Hepatocyte (in vitro differentiated cells): ENCODE data around the gene COL11A2. TPM values are rescaled to one million over a fixed set of nuclear protein-coding genes. Genes with fewer than 3 reads are reported as not detected.

Experiments used
- DNase-seq: peaks from one replicate; pipeline ENCODE4 v3.0.0-alpha.2; 2016; ENCODE audit warnings: low spot score
- H2AFZ ChIP-seq: fragments of 200-600 bp; sonication (generic); 2 replicates; pipeline ENCODE4 v1.6.0; 2016; ENCODE audit warnings: antibody characterized with exemption, mild to moderate bottlenecking
- H3K27ac ChIP-seq: fragments of 200-600 bp; sonication (generic); 2 replicates; pipeline ENCODE4 v1.5.1; 2016; ENCODE audit warnings: mild to moderate bottlenecking
- H3K27me3 ChIP-seq: fragments of 200-600 bp; sonication (generic); 2 replicates; pipeline ENCODE4 v1.6.1; 2016
- H3K36me3 ChIP-seq: fragments of 200-600 bp; sonication (generic); replicated peaks from 2 replicates; pipeline ENCODE4 v1.5.1; 2016; ENCODE audit warnings: low read depth; ENCODE audit not compliant: insufficient read depth
- H3K4me1 ChIP-seq: fragments of 200-600 bp; sonication (generic); 2 replicates; pipeline ENCODE4 v1.5.1; 2016; ENCODE audit warnings: mild to moderate bottlenecking, moderate library complexity; ENCODE audit not compliant: insufficient read depth
- H3K4me2 ChIP-seq: fragments of 200-600 bp; sonication (generic); 2 replicates; pipeline ENCODE4 v1.6.0; 2016
- H3K4me3 ChIP-seq: fragments of 200-600 bp; sonication (generic); 2 replicates; pipeline ENCODE4 v1.5.1; 2016; ENCODE audit warnings: mild to moderate bottlenecking
- H3K79me2 ChIP-seq: fragments of 200-600 bp; sonication (generic); 2 replicates; pipeline ENCODE4 v1.6.0; 2017; ENCODE audit warnings: mild to moderate bottlenecking
- H3K9me2 ChIP-seq: fragments of 200-600 bp; sonication (generic); replicated peaks from 2 replicates; pipeline ENCODE4 v1.6.0; 2017; ENCODE audit warnings: mild to moderate bottlenecking; ENCODE audit not compliant: insufficient read depth
- H3K9me3 ChIP-seq: fragments of 200-600 bp; sonication (generic); 2 replicates; pipeline ENCODE4 v1.5.1; 2016; ENCODE audit warnings: low read depth, mild to moderate bottlenecking
- H4K20me1 ChIP-seq: fragments of 200-600 bp; sonication (generic); 2 replicates; pipeline ENCODE4 v1.6.0; 2016; ENCODE audit warnings: mild to moderate bottlenecking; ENCODE audit not compliant: insufficient read depth, poor library complexity, severe bottlenecking
- CTCF ChIP-seq: fragments of 200-600 bp; sonication (generic); IDR thresholded peaks from 2 replicates; pipeline ENCODE4 v1.5.1; 2016; ENCODE audit warnings: antibody characterized with exemption, mild to moderate bottlenecking; ENCODE audit not compliant: poor library complexity
- EZH2 ChIP-seq: fragments of 200-600 bp; sonication (generic); IDR thresholded peaks from 2 replicates; pipeline ENCODE4 v1.6.1; 2016; ENCODE audit warnings: antibody characterized with exemption, mild to moderate bottlenecking, borderline replicate concordance
- EZH2phosphoT487 ChIP-seq: fragments of 200-600 bp; sonication (generic); IDR thresholded peaks from one replicate; pipeline ENCODE4 v1.6.1; 2018; ENCODE audit warnings: antibody characterized with exemption, mild to moderate bottlenecking, low read depth, moderate library complexity; ENCODE audit not compliant: unreplicated experiment, severe bottlenecking
- WGBS: methylation state at CpG from one replicate; pipeline ENCODE4 v1.1.6; 2016; ENCODE audit warnings: low lambda C conversion rate; ENCODE audit errors: missing lambda C conversion rate; 5-methylcytosine and 5-hydroxymethylcytosine counted together
- polyA plus RNA-seq: library from polyadenylated mRNA; unstranded; fragments of >200 nt; fragmentation: Nextera tagmentation; extraction: Ambion mirVana; gene quantifications from 2 replicates; pipeline ENCODE4 v1.2.1, GENCODE V29; 2016
- total RNA-seq: library from RNA; depleted of rRNA; stranded (reverse); fragments of >200 nt; gene quantifications from 2 replicates; pipeline ENCODE4 v1.2.3, GENCODE V29; 2014

COL11A2 gene
- total and polyA plus RNA-seq, 2 experiments from 2014 or later = 3.0 to 4.7 TPM

DNA sequence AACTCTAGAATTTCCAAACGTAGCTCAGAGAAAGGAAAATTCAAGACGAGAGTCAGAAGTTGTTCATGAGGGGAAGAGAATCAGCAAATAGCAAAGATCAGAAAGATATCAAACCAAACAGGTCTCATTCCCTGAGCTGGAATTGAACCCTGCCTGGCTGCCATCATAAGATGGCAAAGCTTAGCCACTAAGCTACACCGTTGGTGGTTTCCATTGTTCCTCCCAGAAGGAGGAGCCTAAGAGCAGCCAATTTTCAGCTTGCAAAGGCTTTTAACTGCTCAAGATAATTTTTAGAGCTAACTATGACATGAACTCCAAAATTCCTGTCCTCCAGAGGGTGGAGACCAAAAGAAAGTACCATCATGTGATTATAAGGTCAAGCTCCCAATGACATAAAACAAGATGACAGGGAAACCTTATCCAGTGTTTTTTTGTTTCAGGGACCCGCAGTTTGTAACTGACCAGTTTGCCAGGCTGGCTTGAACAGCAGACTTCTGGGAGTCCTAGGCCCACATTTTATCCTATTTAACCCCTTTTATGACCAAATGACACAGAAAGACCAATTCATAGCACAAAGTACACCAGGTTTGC, 55.9 kb downstream of the COL11A2 start:
- no peak overlapping the region for H3K4me2 ChIP-seq
- no peaks in the 10 kb centered on the region for H3K79me2 ChIP-seq
- no peak overlapping the region for H2AFZ ChIP-seq
- no peak for TF ChIP-seq EZH2phosphoT487
- no peak for TF ChIP-seq CTCF
- TF ChIP-seq EZH2 = no peak
- DNase-seq = no peak
- no peak overlapping the region for H3K4me3 ChIP-seq
- H3K9me3 ChIP-seq = no peaks in the 10 kb centered on the region
- no peak overlapping the region for H3K27ac ChIP-seq
- H3K27me3 ChIP-seq = no peaks in the 10 kb centered on the region
- no peaks in the 10 kb centered on the region for H3K4me1 ChIP-seq
- no peaks in the 10 kb centered on the region for H4K20me1 ChIP-seq
- H3K9me2 ChIP-seq = no peaks in the 10 kb centered on the region
- no peaks in the 10 kb centered on the region for H3K36me3 ChIP-seq
- 69% methylated on average over 4 of the region's 4 CpGs for WGBS

- WGBS = 92% methylated on average over 8 of the region's 8 CpGs
- H2AFZ ChIP-seq = no peak overlapping the region
- H3K4me3 ChIP-seq = no peak overlapping the region
These were observed 60.2 kb downstream of the COL11A2 start for GRCh38 chr6:33132081-33132524.

DNA sequence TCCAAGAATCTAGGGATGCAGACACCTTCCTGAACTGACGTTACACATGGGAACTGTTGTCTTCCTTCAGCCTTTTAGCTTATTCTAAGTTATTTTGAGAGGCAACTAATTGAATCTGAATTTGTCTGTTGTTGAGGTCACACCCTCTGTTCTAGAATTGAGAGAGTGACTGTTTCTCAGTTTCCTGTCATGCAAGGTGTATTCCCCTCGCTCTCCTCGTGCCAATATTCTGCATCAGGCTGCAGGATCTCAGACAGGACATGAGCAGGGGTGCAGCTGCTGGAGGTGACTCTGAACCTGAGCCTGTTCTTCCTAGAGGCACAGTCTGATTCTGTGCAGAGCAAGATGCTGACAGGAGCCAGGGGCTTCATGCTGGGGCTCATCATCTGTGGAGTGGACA, 63.9 kb downstream of the COL11A2 start:
- Histone ChIP-seq H2AFZ (no peak overlapping the region), H3K27me3 (no peaks in the 10 kb centered on the region), H3K4me2 (no peak overlapping the region), H3K36me3 (no peaks in the 10 kb centered on the region), H4K20me1 (no peaks in the 10 kb centered on the region), H3K27ac (no peak overlapping the region), H3K9me2 (no peaks in the 10 kb centered on the region), H3K4me3 (no peak overlapping the region), H3K79me2 (no peaks in the 10 kb centered on the region), H3K4me1 (no peaks in the 10 kb centered on the region), H3K9me3 (no peaks in the 10 kb centered on the region)
- TF ChIP-seq CTCF (no peak), EZH2phosphoT487 (no peak), EZH2 (no peak)
- WGBS = 46% methylated on average over 3 of the region's 3 CpGs
- DNase-seq = no peak

More at GRCh38 chr6:33132081-33132524, 60.2 kb downstream of the COL11A2 start:
- no peaks in the 10 kb centered on the region for H3K36me3 ChIP-seq
- no peak overlapping the region for H3K4me2 ChIP-seq
- no peaks in the 10 kb centered on the region for H3K9me2 ChIP-seq
- H4K20me1 ChIP-seq = no peaks in the 10 kb centered on the region
- TF ChIP-seq EZH2 = no peak
- TF ChIP-seq CTCF = no peak
- TF ChIP-seq EZH2phosphoT487 = no peak
- H3K79me2 ChIP-seq = no peaks in the 10 kb centered on the region
- no peak overlapping the region for H3K27ac ChIP-seq
- no peaks in the 10 kb centered on the region for H3K27me3 ChIP-seq
- H3K9me3 ChIP-seq = no peaks in the 10 kb centered on the region
- no peaks in the 10 kb centered on the region for H3K4me1 ChIP-seq
- no peak for DNase-seq
